OCI-LY3 (cell line): ENCODE results near the gene SHLD1.

Experiments
- H2AFZ ChIP-seq: fragments of 200-600, 300-600 bp; shearing (Covaris generic); 2 replicates; pipeline ENCODE4 v1.6.0; 2014; ENCODE audit warnings: antibody characterized with exemption, low read depth, low read length
- H3K27ac ChIP-seq: fragments of 200-600, 300-600 bp; sonication (generic); 2 replicates; pipeline ENCODE4 v1.5.1; 2014; ENCODE audit warnings: mild to moderate bottlenecking, low read length, moderate library complexity, mixed read lengths
- H3K27me3 ChIP-seq: fragments of 200-600, 300-600 bp; sonication (generic); 2 replicates; pipeline ENCODE4 v1.6.1; 2014; ENCODE audit warnings: low read depth, low read length, mixed read lengths
- H3K36me3 ChIP-seq: fragments of 200-600, 300-600 bp; sonication (generic); replicated peaks from 2 replicates; pipeline ENCODE3; 2014; ENCODE audit warnings: low read depth, low read length, mixed read lengths
- H3K4me1 ChIP-seq: fragments of 300-600, 200-600 bp; sonication (generic); 2 replicates; pipeline ENCODE4 v1.6.1; 2014; ENCODE audit warnings: low read length, mixed read lengths
- H3K4me2 ChIP-seq: fragments of 200-600, 300-600 bp; sonication (generic); 2 replicates; pipeline ENCODE4 v1.6.1; 2014; ENCODE audit warnings: low read length, mixed read lengths
- H3K4me3 ChIP-seq: fragments of 300-600, 200-600 bp; sonication (generic); 2 replicates; pipeline ENCODE4 v1.5.1; 2014; ENCODE audit warnings: antibody characterized with exemption, mild to moderate bottlenecking, low read length, moderate library complexity
- H3K79me2 ChIP-seq: fragments of 300-600, 200-600 bp; shearing (Covaris generic); 2 replicates; pipeline ENCODE4 v1.6.1; 2014; ENCODE audit warnings: mild to moderate bottlenecking, low read length, mixed read lengths
- H3K9ac ChIP-seq: fragments of 300-600, 200-600 bp; shearing (Covaris generic); 2 replicates; pipeline ENCODE4 v1.6.0; 2014; ENCODE audit warnings: mild to moderate bottlenecking, low read length, moderate library complexity
- H3K9me3 ChIP-seq: fragments of 200-600, 300-600 bp; shearing (Covaris generic); 2 replicates; pipeline ENCODE4 v1.6.1; 2014; ENCODE audit warnings: low read length, mixed read lengths; ENCODE audit not compliant: insufficient read depth
- H4K20me1 ChIP-seq: fragments of 200-600, 300-600 bp; sonication (generic); 2 replicates; pipeline ENCODE4 v1.6.1; 2016; ENCODE audit warnings: low read length, mixed read lengths; ENCODE audit not compliant: insufficient read depth
- CTCF ChIP-seq: fragments of 200-600, 300-600 bp; sonication (generic); IDR thresholded peaks from 2 replicates; pipeline ENCODE4 v1.5.1; 2014; ENCODE audit warnings: antibody characterized with exemption, low read length, low read depth
- EZH2phosphoT487 ChIP-seq: fragments of 200-600 bp; shearing (Covaris generic); IDR thresholded peaks from 2 replicates; pipeline ENCODE4 v1.6.1; 2018; ENCODE audit warnings: antibody characterized with exemption, mixed run types, low read depth

The SHLD1 gene

GRCh38 chr20:5855939-5856338, 105.7 kb downstream of the SHLD1 start:
- no peaks in the 10 kb centered on the region for H3K9me3 ChIP-seq
- no peaks in the 10 kb centered on the region for H4K20me1 ChIP-seq
- no peak overlapping the region for H3K27ac ChIP-seq
- no peak for TF ChIP-seq CTCF
- no peak for TF ChIP-seq EZH2phosphoT487
- H3K4me1 ChIP-seq = no peaks in the 10 kb centered on the region
- H3K4me3 ChIP-seq = no peak overlapping the region
- no peaks in the 10 kb centered on the region for H3K79me2 ChIP-seq
- H3K36me3 ChIP-seq = no peaks in the 10 kb centered on the region
- no peaks in the 10 kb centered on the region for H3K27me3 ChIP-seq
- no peak overlapping the region for H2AFZ ChIP-seq
- H3K9ac ChIP-seq = no peak overlapping the region
- H3K4me2 ChIP-seq = no peak overlapping the region

GRCh38 chr20:5859608-5860007, 109.4 kb downstream of the SHLD1 start:
- H3K36me3 ChIP-seq = no peaks in the 10 kb centered on the region
- H3K9me3 ChIP-seq = no peaks in the 10 kb centered on the region
- H2AFZ ChIP-seq = no peak overlapping the region
- no peak overlapping the region for H3K9ac ChIP-seq
- H3K4me3 ChIP-seq = no peak overlapping the region
- H3K4me1 ChIP-seq = no peaks in the 10 kb centered on the region
- H3K4me2 ChIP-seq = no peak overlapping the region
- H3K79me2 ChIP-seq = no peaks in the 10 kb centered on the region
- no peaks in the 10 kb centered on the region for H4K20me1 ChIP-seq
- no peak for TF ChIP-seq CTCF
- TF ChIP-seq EZH2phosphoT487 = no peak
- H3K27me3 ChIP-seq = no peaks in the 10 kb centered on the region
- H3K27ac ChIP-seq = no peak overlapping the region

- Histone ChIP-seq H3K4me2 (no peak overlapping the region), H3K36me3 (no peaks in the 10 kb centered on the region), H3K79me2 (no peaks in the 10 kb centered on the region), H3K9me3 (no peaks in the 10 kb centered on the region), H4K20me1 (no peaks in the 10 kb centered on the region), H2AFZ (no peak overlapping the region), H3K27ac (no peak overlapping the region), H3K4me1 (no peaks in the 10 kb centered on the region), H3K9ac (no peak overlapping the region), H3K27me3 (no peaks in the 10 kb centered on the region), H3K4me3 (no peak overlapping the region)
- no peak for TF ChIP-seq EZH2phosphoT487
- TF ChIP-seq CTCF = no peak
Measured at GRCh38 chr20:5862703-5863039, 112.5 kb downstream of the SHLD1 start.

GRCh38 chr20:5863040-5863833, 113.0 kb downstream of the SHLD1 start:
- TF ChIP-seq EZH2phosphoT487 (no peak), CTCF (no peak)
- Histone ChIP-seq H3K36me3 (no peaks in the 10 kb centered on the region), H3K4me1 (no peaks in the 10 kb centered on the region), H4K20me1 (no peaks in the 10 kb centered on the region), H3K27ac (no peak overlapping the region), H3K4me3 (no peak overlapping the region), H3K9ac (no peak overlapping the region), H3K9me3 (no peaks in the 10 kb centered on the region), H3K4me2 (no peak overlapping the region), H2AFZ (no peak overlapping the region), H3K27me3 (no peaks in the 10 kb centered on the region), H3K79me2 (no peaks in the 10 kb centered on the region)
